Stimulated activated CD8-positive, alpha-beta memory T cell treated with anti-CD3 and anti-CD28 coated beads, Interleukin-7, amount 100 ng/mL, for 48 hours (primary cell): ENCODE measurements around the gene LHFPL3.
"Not testable (repeated sequence)": the region's sequence is repeated elsewhere in the genome, so short reads cannot be mapped to it uniquely, and the experiment has no call there.

Experiments used
- DNase-seq, 2 donors: peaks; one replicate each; pipeline ENCODE4 v3.0.0-alpha.2; 2020; ENCODE audit warnings: low read depth in 1 of 2; ENCODE audit errors: extremely low read depth in 1 of 2

Gene LHFPL3

GRCh38 chr7:104563350-104563901, 235.0 kb downstream of the LHFPL3 start:
- not testable (repeated sequence) for DNase-seq

DNA sequence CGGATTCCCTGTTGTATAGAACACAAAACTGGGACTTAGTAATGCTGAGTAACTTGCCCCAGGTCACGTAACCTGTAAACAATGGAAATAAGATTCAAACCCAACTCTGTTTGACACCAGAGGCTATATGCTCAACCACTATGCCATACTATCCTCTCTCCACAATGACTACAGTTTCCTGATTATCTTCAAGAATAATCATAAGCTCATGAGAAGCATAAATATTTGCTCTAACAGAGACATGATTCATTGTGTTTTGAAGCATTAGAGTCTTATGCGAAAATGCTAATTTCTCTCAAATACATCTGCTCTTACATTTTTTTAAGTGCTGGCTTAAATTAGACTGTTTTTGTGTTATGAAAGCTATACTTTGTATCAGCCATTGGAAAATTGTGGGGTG, 241.3 kb downstream of the LHFPL3 start:
- DNase-seq, result no peak

DNA sequence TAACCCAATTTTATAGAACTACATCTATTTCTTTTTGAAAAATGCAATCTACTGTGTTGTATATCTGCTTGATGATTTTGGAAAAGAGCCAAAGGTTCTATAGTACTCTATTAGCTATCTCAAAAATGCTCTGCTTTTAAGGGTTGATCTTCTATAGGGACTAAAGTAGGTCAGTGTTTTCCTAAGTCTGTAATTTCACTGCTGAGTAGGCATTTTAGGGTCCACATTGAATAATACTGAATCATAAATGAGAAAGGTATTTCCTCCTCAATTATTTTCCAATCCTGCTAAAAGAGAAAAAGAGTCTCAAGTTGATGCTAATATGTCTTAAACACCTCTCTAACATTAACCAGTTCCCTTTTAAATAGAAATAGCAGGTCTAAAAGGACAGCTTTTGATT, 244.2 kb downstream of the LHFPL3 start:
- no peak for DNase-seq

- DNase-seq, result no peak
These were observed 256.2 kb downstream of the LHFPL3 start for GRCh38 chr7:104584620-104585019.

- DNase-seq, result not testable (repeated sequence)
These were observed 267.2 kb downstream of the LHFPL3 start for GRCh38 chr7:104595591-104595990.

- no peak for DNase-seq
These were observed 275.6 kb downstream of the LHFPL3 start for GRCh38 chr7:104603957-104604356.

DNA sequence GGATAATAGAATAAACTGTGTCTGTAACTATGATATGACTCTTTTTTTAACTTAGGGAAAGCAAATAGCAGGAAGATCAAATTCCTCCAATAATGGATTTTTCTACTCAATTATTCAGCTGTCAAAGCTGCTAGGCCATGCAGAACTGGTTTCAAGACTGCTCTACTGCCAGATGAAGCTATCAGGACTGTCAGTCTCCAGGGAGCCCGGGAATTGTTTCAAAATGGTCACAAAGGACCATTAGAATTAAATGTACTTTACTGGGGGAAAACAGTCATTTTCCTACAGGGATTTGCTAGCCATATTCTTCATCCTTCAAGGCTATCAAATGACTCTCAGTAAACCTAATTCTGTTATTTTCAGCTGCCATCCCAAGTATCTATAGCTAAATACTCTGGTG, 276.3 kb downstream of the LHFPL3 start:
- DNase-seq, result no peak

DNA sequence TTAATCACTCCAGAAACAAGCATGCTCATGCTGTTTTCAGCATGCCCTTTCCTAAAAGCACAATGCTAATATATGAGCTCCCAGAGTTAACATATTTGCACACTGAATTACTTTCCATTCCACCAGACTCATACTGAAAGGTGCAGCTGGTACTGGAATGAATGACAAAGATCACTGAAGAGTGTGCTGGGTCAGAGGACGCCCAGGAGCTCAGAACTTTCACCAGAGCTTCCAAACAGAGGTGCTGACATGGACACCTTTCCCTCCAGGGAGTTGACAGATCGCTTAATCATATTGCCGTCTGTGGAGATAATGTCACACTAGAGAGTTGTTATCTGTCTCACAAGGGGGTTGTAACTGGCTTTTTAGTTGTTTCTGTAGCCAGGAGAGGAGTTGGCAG, 292.9 kb downstream of the LHFPL3 start:
- DNase-seq, result no peak

DNA sequence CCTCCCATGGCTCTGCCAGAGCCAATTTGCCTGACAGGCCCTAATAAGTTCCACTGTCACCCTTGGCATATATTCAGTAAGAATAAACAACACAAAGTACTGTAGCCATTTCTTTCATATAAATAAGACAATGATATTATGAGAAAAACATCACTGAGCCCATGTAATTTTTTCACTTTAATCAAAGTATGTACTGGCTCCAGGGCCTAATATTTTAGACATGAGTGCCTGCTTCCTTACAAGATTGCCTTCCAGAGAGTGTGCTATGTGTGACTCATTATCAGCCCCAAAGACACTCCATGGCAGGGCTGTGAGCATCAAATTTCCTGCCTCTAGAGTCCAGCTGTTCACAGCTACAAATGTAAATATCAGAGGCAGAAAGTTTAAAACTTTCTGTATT, 297.6 kb downstream of the LHFPL3 start:
- DNase-seq, result no peak

- DNase-seq, result no peak
These were observed 299.1 kb downstream of the LHFPL3 start for GRCh38 chr7:104627516-104627915.

DNA sequence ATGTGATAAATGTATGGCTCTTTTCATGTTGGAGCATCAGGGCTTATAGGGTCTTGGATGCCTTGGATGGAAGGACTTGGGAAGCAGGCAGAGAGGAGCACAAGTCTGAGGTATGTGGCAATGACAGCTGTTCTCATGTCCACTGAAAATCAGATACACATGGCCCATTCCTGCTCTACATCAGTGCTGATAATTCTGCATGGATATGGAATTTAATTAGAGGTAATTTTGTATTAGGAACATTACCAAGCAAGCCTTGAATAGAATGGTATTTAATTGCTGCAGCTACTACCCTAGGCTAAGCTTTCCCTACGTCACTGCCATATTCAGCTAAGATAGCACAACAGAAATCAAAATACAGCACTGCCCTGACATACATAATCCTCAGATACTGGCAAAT, 299.6 kb downstream of the LHFPL3 start:
- DNase-seq, result no peak

DNA sequence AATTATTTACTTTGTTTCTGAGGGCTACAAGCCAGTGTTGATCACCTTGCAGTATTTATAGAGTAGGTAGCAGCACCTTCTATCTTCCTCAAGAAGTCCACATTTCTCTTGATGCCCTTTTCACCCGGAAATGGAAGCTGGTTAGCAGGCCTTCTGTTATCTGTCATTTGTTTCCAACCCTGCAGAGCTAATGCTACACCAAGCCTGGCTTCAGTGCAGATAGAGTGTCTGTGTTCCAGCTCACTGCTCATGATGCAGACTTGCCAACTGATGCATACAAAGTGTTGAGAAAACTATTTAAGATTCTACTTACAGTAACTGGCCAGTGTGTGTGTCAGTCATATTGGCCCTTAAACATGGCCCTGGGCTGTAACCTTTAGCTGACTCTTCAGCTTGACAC, 301.0 kb downstream of the LHFPL3 start:
- DNase-seq, result no peak

DNA sequence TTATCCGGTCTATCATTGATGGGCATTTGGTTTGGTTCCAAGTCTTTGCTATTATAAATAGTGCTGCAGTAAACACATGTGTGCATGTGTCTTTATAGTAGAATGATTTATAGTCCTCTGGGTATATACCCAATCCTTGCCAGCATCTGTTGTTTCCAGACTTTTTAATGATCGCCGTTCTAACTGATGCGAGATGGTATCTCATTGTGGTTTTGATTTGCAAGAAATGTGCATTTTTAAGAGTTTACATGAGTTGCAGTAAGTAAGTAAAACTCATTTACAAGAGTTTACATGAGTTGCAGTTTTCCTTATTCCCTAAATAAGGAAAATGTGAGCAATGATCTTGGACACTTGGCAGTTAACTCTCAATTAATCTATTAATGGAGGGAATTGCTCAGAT, 312.1 kb downstream of the LHFPL3 start:
- DNase-seq, result no peak

DNA sequence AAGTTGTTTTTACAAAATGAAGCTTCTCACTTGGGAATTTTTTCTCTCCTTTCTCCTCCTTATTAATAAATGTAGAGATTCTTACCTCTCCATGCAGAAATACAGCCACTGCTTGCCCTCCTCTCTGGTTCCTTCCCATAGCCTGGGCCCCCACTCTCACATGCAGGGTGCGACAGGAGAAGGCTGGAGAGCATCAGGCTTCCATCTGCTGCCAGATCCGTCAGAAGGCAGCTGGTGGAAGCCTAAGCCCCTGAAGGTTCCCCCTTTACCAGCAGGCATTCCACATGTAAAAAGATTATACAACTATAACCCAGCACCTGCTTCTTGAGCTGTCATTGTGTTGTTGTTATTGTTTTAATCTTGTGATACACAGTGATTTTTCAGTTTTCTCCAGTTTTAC, 314.2 kb downstream of the LHFPL3 start:
- DNase-seq, result no peak

GRCh38 chr7:104643587-104644217, 315.3 kb downstream of the LHFPL3 start:
- DNase-seq, result no peak

- DNase-seq, result no peak
These were observed 322.7 kb downstream of the LHFPL3 start for GRCh38 chr7:104650991-104651640.

GRCh38 chr7:104652434-104652833, 324.0 kb downstream of the LHFPL3 start:
- no peak for DNase-seq

DNA sequence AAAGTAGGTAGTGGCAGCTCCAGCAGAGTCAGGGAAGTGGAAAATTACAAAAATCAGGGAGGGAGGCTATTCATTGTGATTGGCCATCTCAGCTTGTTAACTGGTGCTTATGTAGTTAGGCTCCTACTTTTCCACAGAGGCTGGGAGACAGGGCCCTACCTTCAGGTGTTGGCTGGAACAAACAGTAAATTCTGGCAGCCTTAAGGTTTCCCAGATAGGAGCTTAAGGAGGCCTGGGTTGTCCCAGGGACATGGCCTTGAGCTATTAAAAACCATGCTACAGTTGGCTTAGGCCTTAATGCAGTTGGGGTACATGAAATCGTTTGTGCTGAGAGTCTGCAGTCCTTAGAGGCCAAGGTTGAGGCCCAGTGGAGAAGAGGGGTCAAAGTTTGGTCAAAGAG, 324.5 kb downstream of the LHFPL3 start:
- DNase-seq, result no peak

GRCh38 chr7:104653825-104654401, 325.5 kb downstream of the LHFPL3 start:
- no peak for DNase-seq

GRCh38 chr7:104655592-104655991, 327.2 kb downstream of the LHFPL3 start:
- DNase-seq, result no peak

GRCh38 chr7:104656467-104656866, 328.1 kb downstream of the LHFPL3 start:
- no peak for DNase-seq

GRCh38 chr7:104657134-104657533, 328.7 kb downstream of the LHFPL3 start:
- no peak for DNase-seq
